ENCODE data around the gene ATIC. TPM values are rescaled to one million over a fixed set of nuclear protein-coding genes. Genes with fewer than 3 reads are reported as not detected.

Gene ATIC
- total RNA-seq, 1 experiment from 2014 or later, result 173 TPM

DNA sequence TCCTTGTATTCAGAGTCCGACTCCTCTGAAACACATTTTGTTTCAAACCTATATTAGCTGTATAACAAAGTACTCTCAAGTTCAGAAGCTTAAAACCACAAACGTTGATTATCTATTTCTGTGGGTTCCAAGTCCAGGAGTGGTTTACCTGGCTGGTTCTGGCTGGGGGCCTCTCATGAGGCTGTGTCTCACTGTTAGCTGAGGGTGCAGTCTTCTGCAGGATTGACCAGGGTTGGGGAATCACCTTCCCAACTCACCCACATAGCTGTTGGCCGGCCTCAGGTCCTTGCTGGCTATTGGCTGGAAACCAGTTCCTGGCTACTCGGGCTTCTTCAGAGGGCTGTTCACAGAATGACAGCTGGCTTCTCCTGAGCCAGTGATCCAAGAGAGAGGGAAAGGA, 18.0 kb upstream of the ATIC start:
- no peak for DNase-seq (ENCODE audit: low read depth, low spot score)
- POLR2A ChIA-PET, result interaction anchor here (0.7 kb wide), 1 partner anchor 408 kb away, joined by 3 read pairs; no protein-coding TSS in a partner anchor
- Histone ChIP-seq H3K4me2 (ENCODE audit: low read length) (no peak overlapping the region), H3K9ac (ENCODE audit: low read length) (no peak overlapping the region), H3K4me3 (replicated peaks in 1 of 2; ENCODE audit: low read depth in 1 of 2, low read length in 2 of 2) (no peak overlapping the region), H3K9me3 (ENCODE audit: control insufficient read depth in 1 of 2, insufficient read depth in 1 of 2, low read depth in 1 of 2, low read length in 2 of 2) (no peaks in the 10 kb centered on the region), H3K36me3 (ENCODE audit: control insufficient read depth in 1 of 2, insufficient read depth in 2 of 2, low read length in 2 of 2) (no peaks in the 10 kb centered on the region), H3K9me2 (ENCODE audit: insufficient read depth) (no peaks in the 10 kb centered on the region), H3K27me3 (ENCODE audit: insufficient read depth, low read length) (no peaks in the 10 kb centered on the region), H3K4me1 (ENCODE audit: control insufficient read depth in 1 of 2, insufficient read depth in 2 of 2, low read length in 2 of 2) (peaks cover 0 to 10% of the 10 kb centered on the region in 2 experiments; a peak in 2 of 4 replicates), H2AFZ (ENCODE audit: low read depth, low read length, poor library complexity, severe bottlenecking) (no peak overlapping the region), H3K27ac (ENCODE audit: low read depth, low read length) (no peak overlapping the region), H3K79me2 (ENCODE audit: insufficient read depth, low read length) (no peaks in the 10 kb centered on the region), H4K20me1 (ENCODE audit: insufficient read depth) (no peaks in the 10 kb centered on the region)
- RAD21 ChIA-PET (ENCODE audit: low non-redundant PET in 1 of 2, low total read pairs in 2 of 2, uncharacterized antibody in 2 of 2, unreplicated experiment in 2 of 2), result interaction anchor here in 1 of 2 experiments (1.0 kb wide), 1 partner anchor 333 kb away, joined by 3 read pairs; no protein-coding TSS in a partner anchor
- intact Hi-C loops (cut with micrococcal nuclease), result no loop called here
- TF ChIP-seq CBX3 (IDR thresholded peaks at IDR 0.05; ENCODE audit: low read depth) (no peak), EZH2phosphoT487 (IDR thresholded peaks at IDR 0.05; ENCODE audit: borderline replicate concordance) (no peak), POLR2AphosphoS5 (IDR thresholded peaks at IDR 0.05; ENCODE audit: low read depth, low read length) (no peak), ZFX (IDR thresholded peaks at IDR 0.05) (no peak), JUND (IDR thresholded peaks at IDR 0.05) (no peak), SP1 (IDR thresholded peaks at IDR 0.05; ENCODE audit: low read depth) (no peak), CEBPB (IDR thresholded peaks at IDR 0.05; ENCODE audit: low read depth) (no peak), POLR2A (IDR thresholded peaks at IDR 0.05; ENCODE audit: borderline replicate concordance, extremely low read depth, insufficient read depth, insufficient read length) (no peak), SRF (IDR thresholded peaks at IDR 0.05; ENCODE audit: low read depth) (no peak)
- TF ChIP-seq, protein P1, sequence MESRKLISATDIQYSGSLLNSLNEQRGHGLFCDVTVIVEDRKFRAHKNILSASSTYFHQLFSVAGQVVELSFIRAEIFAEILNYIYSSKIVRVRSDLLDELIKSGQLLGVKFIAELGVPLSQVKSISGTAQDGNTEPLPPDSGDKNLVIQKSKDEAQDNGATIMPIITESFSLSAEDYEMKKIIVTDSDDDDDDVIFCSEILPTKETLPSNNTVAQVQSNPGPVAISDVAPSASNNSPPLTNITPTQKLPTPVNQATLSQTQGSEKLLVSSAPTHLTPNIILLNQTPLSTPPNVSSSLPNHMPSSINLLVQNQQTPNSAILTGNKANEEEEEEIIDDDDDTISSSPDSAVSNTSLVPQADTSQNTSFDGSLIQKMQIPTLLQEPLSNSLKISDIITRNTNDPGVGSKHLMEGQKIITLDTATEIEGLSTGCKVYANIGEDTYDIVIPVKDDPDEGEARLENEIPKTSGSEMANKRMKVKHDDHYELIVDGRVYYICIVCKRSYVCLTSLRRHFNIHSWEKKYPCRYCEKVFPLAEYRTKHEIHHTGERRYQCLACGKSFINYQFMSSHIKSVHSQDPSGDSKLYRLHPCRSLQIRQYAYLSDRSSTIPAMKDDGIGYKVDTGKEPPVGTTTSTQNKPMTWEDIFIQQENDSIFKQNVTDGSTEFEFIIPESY (IDR thresholded peaks at IDR 0.05; ENCODE audit: extremely low read depth, insufficient replicate concordance, low read length), result no peak
- CTCF ChIA-PET, result no interaction called here
- ATAC-seq, result no peak
- no TSS peak for BruUV-seq (replicated peaks)

Data from HCT116 (cell line).